HG03097 (cell line): Measurements from ENCODE around the gene ADGRL3.
"Not testable (repeated sequence)": the region's sequence is repeated elsewhere in the genome, so short reads cannot be mapped to it uniquely, and the experiment has no call there.

Experiments
- ATAC-seq: cut with Tn5 transposase; IDR thresholded peaks from one replicate; pipeline ENCODE4 v1.9.1; 2021; ENCODE audit not compliant: unreplicated experiment, low FRiP score

Gene ADGRL3

GRCh38 chr4:61468024-61468720 is 268.0 kb downstream of the ADGRL3 start:
- ATAC-seq = no peak

DNA sequence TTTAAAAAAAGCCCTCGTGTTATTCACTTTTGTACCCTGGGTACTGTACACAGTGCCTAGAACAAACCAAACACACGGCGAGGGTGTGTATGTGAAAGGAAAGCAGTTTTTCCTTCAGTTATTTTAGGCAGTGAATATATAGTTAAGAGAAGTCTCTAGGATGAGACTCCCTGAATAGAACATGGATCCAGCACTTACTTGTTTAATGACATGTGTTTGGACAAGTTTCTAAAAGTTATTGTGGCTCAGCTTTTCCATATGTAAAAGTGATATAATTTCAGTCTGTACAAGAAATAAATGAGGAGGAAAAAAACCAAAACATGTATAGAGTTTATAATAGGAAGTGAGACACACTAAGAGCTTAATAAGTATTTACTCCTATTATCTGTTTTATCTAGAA is 273.2 kb downstream of the ADGRL3 start:
- no peak for ATAC-seq

DNA sequence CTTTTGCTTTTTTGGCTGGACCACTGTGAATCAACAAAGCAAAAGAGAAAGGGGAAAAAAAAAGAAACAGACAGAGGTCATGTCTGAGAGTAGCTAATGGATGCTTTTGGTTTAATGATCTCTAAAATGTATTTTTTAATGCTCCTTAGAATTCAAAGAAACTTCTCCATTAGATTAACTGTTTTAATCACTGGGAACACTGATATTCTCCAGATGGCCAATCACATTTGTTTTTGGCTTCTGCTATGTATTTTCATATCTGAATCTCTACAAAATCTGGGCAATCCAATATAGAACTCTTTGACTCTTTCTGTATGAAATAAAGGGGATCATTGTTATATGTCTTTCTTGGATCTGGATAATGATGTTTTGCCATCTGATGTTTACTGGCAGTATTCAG is 278.2 kb downstream of the ADGRL3 start:
- no peak for ATAC-seq

DNA sequence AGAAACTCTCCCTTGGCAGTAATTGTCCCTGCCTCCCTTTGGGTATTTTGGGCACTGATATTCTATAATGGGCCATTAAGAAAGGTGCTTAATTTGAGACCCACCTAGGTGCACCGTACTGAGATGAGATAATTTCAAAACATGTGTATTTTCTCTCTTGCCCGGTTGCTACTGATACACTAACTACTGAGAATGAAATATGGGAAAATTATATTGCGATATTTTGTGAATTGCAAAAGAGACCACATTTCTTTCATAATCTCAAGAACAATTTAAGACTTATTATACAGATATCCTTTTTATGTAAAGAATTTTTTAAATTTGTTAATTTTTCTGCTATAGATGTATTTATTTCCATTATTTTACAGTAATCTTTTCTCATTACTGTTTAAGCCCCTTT is 284.9 kb downstream of the ADGRL3 start:
- no peak for ATAC-seq

DNA sequence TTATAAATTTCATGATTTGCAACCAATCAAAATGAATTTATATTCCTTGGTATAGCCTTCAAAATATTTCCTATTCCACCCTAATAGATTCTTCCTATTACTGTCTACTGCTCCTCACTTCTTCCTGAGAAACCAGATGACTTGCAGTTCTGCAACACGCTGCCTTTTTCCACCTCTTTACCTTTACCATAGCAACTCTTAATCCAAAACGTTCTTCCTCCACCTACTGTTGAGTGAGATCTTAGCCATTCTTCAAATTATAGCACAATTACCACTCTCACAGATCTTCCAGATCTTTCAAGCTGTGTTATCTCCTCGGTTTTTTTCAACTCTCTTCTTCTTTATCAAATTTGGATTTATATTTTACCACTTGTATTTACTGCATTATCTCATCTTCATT is 289.8 kb downstream of the ADGRL3 start:
- ATAC-seq = no peak

DNA sequence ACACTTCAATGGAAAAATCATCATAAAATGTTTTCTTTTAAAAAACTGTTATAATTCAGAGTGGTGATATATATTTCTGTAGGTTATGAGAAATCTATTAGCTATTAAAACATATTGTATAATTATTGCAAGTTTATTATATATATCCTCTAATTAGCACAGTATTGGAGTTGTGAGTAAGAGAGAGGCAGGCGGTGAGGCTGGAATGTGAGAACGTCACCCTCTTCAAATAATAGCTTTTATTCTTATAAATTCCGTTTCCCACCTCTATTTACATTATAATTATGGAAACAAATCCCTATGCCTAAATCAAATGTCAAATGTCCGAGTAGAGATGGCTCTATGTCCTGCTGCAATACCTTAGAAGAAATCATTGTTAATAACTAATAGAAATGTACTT is 292.9 kb downstream of the ADGRL3 start:
- ATAC-seq = no peak

- no peak for ATAC-seq
These were observed 293.3 kb downstream of the ADGRL3 start for GRCh38 chr4:61493470-61493869.

DNA sequence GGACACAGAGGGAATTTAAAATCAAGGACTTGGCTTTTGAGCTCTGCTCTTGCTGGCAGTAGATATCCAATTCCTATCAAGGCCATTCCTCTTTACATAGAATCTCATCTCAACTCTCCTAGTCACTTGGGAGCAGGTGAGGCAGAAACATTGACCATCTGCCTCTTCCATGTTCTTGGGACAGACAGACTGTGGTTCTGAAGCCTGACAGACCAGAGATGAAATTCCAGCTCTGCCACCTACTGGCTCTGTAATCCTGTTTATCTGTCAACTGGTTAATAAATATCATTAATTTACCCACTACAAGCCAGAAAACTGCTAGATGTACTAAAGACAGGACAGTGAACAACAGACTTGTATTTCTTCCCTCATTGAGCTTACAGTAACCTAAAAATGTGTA is 300.8 kb downstream of the ADGRL3 start:
- ATAC-seq = no peak

GRCh38 chr4:61501812-61502211 is 301.7 kb downstream of the ADGRL3 start:
- no peak for ATAC-seq

GRCh38 chr4:61505773-61506685 is 305.9 kb downstream of the ADGRL3 start:
- ATAC-seq = no peak

- ATAC-seq = no peak
These were observed 307.0 kb downstream of the ADGRL3 start for GRCh38 chr4:61507091-61507490.

GRCh38 chr4:61509721-61510241 is 309.7 kb downstream of the ADGRL3 start:
- ATAC-seq = not testable (repeated sequence)

- no peak for ATAC-seq
These were observed 311.8 kb downstream of the ADGRL3 start for GRCh38 chr4:61511716-61512488.

GRCh38 chr4:61514991-61515390 is 314.9 kb downstream of the ADGRL3 start:
- no peak for ATAC-seq

DNA sequence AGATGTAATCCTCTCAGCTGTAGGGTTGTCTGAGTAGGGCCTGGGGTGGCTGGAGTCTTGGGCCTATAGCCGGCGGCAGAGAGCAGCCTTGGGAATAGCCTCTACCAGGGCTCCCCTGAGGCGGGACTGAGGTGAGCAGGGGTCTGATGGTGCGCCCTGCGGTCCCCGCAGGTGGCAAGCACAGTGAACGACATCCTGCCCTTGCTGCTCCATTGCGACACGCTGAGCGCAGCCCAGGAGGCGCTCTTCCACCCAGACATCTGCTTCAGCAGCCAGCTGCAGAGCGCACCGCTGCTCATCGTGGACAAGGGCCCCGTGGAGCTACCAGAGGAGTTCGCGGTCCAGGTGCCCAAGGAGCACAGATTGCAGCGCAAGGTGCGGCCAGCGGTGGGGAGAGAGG is 317.0 kb downstream of the ADGRL3 start:
- no peak for ATAC-seq

DNA sequence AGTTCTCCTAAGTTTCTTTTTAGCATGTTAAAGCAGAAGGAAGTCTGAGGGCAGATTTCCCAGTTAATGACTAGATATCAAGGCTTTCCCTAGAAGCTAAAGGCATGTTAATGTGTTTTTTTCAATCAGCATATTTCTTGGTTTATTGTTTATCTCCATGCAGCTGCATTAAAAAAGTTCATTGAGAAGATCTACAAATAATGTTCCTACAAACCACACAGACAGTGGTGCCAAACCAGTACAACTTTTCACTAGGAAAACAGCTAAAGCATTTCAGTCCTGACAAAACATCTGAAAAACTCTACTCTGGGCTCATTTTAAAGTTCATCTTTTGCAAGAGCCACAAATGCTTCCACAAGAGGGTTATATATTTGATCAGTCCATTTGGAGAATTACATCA is 320.0 kb downstream of the ADGRL3 start:
- no peak for ATAC-seq

GRCh38 chr4:61520681-61521160 is 320.6 kb downstream of the ADGRL3 start:
- ATAC-seq = no peak

- no peak for ATAC-seq
These were observed 321.3 kb downstream of the ADGRL3 start for GRCh38 chr4:61521451-61521850.

- no peak for ATAC-seq
These were observed 322.2 kb downstream of the ADGRL3 start for GRCh38 chr4:61522312-61522711.

GRCh38 chr4:61527888-61528287 is 327.8 kb downstream of the ADGRL3 start:
- no peak for ATAC-seq

DNA sequence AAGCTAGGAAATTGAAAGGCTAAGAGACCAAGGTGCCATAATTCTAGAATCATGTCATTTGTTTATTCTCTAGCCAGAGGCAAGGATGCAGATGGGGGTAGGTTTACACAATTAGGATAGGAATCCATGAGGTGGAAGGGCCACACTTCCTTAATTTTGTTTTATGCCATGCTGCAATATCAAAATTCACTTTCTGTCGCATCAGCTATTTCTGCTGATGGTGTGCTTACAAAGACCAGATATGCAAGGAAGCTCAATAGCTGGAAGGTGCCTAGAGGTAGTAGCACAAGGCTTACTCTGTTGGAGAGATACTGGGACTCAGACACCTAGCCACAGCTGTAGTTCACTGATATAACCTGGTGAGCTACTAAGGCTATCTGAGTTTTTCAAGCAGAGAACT is 328.5 kb downstream of the ADGRL3 start:
- no peak for ATAC-seq
